ENCODE data around the gene ARHGAP42.
"Not testable (repeated sequence)": the region's sequence is repeated elsewhere in the genome, so short reads cannot be mapped to it uniquely, and the experiment has no call there.

DNA sequence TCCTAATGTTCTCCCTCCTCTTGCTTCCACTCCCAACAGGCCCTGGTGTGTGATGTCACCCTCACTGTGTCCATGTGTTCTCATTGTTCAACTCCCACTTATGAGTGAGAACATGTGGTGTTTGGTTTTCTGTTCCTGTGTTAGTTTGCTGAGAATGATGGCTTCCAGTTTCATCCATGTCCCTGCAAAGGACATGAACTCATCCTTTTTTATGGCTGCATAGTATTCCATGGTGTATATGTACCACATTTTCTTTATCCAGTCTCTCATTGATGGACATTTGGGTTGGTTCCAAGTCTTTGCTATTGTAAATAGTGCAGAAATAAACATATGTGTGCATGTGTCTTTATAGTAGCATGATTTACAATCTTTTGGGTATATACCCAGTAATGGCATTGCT, 326.6 kb downstream of the ARHGAP42 start:
- TF ChIP-seq ZFP3 (CRISPR knock-in tag; IDR thresholded peaks at IDR 0.05); ARNTL (CRISPR knock-in tag; IDR thresholded peaks at IDR 0.05; ENCODE audit: borderline replicate concordance, low read depth); ESRRG (CRISPR knock-in tag; IDR thresholded peaks at IDR 0.05); OSR1 (CRISPR knock-in tag; IDR thresholded peaks at IDR 0.05); RARB (CRISPR knock-in tag; IDR thresholded peaks at IDR 0.05); BACH2 (CRISPR knock-in tag; IDR thresholded peaks at IDR 0.05; ENCODE audit: borderline replicate concordance); ZNF8 (CRISPR knock-in tag; IDR thresholded peaks at IDR 0.05): not testable (repeated sequence)
- TF ChIP-seq, protein P1, sequence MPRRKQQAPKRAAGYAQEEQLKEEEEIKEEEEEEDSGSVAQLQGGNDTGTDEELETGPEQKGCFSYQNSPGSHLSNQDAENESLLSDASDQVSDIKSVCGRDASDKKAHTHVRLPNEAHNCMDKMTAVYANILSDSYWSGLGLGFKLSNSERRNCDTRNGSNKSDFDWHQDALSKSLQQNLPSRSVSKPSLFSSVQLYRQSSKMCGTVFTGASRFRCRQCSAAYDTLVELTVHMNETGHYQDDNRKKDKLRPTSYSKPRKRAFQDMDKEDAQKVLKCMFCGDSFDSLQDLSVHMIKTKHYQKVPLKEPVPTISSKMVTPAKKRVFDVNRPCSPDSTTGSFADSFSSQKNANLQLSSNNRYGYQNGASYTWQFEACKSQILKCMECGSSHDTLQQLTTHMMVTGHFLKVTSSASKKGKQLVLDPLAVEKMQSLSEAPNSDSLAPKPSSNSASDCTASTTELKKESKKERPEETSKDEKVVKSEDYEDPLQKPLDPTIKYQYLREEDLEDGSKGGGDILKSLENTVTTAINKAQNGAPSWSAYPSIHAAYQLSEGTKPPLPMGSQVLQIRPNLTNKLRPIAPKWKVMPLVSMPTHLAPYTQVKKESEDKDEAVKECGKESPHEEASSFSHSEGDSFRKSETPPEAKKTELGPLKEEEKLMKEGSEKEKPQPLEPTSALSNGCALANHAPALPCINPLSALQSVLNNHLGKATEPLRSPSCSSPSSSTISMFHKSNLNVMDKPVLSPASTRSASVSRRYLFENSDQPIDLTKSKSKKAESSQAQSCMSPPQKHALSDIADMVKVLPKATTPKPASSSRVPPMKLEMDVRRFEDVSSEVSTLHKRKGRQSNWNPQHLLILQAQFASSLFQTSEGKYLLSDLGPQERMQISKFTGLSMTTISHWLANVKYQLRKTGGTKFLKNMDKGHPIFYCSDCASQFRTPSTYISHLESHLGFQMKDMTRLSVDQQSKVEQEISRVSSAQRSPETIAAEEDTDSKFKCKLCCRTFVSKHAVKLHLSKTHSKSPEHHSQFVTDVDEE (CRISPR knock-in tag; IDR thresholded peaks at IDR 0.05) = not testable (repeated sequence)
- TF ChIP-seq, protein P2, sequence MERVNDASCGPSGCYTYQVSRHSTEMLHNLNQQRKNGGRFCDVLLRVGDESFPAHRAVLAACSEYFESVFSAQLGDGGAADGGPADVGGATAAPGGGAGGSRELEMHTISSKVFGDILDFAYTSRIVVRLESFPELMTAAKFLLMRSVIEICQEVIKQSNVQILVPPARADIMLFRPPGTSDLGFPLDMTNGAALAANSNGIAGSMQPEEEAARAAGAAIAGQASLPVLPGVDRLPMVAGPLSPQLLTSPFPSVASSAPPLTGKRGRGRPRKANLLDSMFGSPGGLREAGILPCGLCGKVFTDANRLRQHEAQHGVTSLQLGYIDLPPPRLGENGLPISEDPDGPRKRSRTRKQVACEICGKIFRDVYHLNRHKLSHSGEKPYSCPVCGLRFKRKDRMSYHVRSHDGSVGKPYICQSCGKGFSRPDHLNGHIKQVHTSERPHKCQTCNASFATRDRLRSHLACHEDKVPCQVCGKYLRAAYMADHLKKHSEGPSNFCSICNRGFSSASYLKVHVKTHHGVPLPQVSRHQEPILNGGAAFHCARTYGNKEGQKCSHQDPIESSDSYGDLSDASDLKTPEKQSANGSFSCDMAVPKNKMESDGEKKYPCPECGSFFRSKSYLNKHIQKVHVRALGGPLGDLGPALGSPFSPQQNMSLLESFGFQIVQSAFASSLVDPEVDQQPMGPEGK (CRISPR knock-in tag; IDR thresholded peaks at IDR 0.05; ENCODE audit: borderline replicate concordance) = not testable (repeated sequence)
